Measurements from ENCODE around the gene RIMBP2. TPM values are rescaled to one million over a fixed set of nuclear protein-coding genes. Genes with fewer than 3 reads are reported as not detected.

The RIMBP2 gene
- total RNA-seq, 4 donors from 2014 or later = not detected

GRCh38 chr12:130362060-130362459, 354.0 kb downstream of the RIMBP2 start:
- TF ChIP-seq CTCF (IDR thresholded peaks at IDR 0.05; ENCODE audit: low read depth) = no peak

GRCh38 chr12:130357729-130358330, 358.3 kb downstream of the RIMBP2 start:
- no peak for TF ChIP-seq CTCF (IDR thresholded peaks at IDR 0.05; ENCODE audit: low read depth)

GRCh38 chr12:130357241-130357640, 358.9 kb downstream of the RIMBP2 start:
- no peak for TF ChIP-seq CTCF (IDR thresholded peaks at IDR 0.05; ENCODE audit: low read depth)

- TF ChIP-seq CTCF (IDR thresholded peaks at IDR 0.05; ENCODE audit: low read depth) = no peak
Measured at GRCh38 chr12:130356222-130356621, 359.9 kb downstream of the RIMBP2 start.

- TF ChIP-seq CTCF (IDR thresholded peaks at IDR 0.05; ENCODE audit: low read depth) = no peak
Measured at GRCh38 chr12:130354407-130354806, 361.7 kb downstream of the RIMBP2 start.

GRCh38 chr12:130353081-130353480, 363.0 kb downstream of the RIMBP2 start:
- no peak for TF ChIP-seq CTCF (IDR thresholded peaks at IDR 0.05; ENCODE audit: low read depth)

- TF ChIP-seq CTCF (IDR thresholded peaks at IDR 0.05; ENCODE audit: low read depth) = no peak
Measured at GRCh38 chr12:130351326-130351725, 364.8 kb downstream of the RIMBP2 start.
